Midbrain (tissue), 1 donor: ENCODE data around the gene MCF2L2.

ENCODE experiments used
- DNase-seq: peaks from one replicate; lab custom pipeline; 2025; lab: John Stamatoyannopoulos, UW

MCF2L2 gene

GRCh38 chr3:183163563-183163962 lies 264.9 kb downstream of the MCF2L2 start:
- DNase-seq, result no peak

- no peak for DNase-seq
Measured at GRCh38 chr3:183161552-183162336, 266.7 kb downstream of the MCF2L2 start.

- no peak for DNase-seq
Measured at GRCh38 chr3:183160616-183161015, 267.8 kb downstream of the MCF2L2 start.

GRCh38 chr3:183159333-183159732 lies 269.1 kb downstream of the MCF2L2 start:
- no peak for DNase-seq

DNA sequence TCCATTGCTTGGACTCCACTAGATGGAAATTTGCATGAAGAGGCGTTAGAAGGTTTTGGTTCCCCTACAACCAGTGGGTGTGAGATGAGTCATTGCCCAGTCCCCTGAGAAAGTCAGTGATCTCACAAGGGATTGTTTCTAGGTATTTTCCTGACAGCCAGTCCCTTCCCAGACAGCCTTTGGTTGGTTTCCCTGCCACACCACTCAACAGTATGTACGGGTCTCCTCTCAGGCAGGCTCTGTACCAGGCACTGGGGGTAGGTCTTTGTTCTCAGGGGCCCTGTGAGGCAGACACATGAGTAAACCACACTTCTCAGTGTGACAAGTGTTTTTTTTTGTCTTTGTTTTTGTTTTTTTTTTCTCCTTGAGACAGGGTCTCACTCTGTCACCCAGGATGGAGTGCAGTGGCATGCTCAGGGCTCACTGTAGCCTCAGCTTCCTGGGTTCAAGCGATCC lies 269.8 kb downstream of the MCF2L2 start:
- DNase-seq, result no peak

GRCh38 chr3:183158113-183158512 lies 270.3 kb downstream of the MCF2L2 start:
- no peak for DNase-seq

GRCh38 chr3:183156266-183156665 lies 272.2 kb downstream of the MCF2L2 start:
- no peak for DNase-seq

DNA sequence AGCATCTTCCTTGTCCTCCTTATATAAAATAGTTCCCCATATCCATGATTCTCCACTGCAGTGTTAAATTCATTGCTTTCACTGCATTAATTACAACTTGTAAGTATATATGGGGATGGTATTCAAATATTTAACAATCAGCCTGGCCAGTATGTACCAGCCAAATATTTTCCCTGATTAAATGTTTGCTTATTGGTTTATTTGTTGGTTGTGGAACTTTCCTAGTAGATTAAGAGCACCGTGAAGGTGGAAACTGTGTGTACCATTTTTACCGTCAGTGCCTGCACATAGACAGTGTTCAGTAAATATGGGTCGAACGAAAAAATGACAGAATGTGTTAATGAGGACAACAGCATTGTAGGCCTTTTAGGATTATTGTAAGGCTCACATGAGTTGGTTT lies 272.9 kb downstream of the MCF2L2 start:
- DNase-seq, result no peak

DNA sequence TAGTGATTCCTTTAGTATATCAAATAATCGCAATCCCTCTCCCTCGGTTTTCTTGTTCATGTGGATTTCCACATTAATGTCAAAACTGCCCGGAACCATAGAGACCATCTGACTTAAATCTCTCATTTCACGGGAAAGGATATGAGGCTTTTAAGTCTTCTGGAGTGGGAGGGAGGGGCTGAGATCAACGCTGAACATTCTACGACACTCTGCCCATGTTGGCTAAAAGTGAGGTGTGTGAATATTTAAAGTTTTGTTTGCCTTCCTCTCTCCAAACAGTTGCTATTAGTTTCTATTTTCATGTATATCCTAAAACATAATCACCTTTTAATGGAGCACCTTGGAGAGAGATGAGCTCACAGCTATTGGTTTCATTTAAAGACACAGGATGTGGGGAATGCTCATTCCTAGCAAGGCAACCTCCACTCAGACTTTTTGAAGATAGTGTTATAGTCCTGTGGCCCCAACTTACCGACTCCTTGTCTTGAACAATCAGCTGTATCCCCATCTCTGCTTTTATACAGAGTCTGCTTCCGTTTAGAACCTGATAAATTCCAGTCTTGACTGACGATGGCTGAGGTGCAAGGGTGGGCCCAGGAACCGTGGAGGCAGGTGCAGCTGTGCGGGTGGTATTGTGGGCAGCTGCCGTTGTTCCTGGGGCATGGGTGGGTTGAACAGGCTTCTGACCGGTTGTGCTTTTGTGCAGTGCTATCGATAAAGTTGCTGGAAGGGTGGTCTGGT lies 275.0 kb downstream of the MCF2L2 start:
- DNase-seq, result no peak

DNA sequence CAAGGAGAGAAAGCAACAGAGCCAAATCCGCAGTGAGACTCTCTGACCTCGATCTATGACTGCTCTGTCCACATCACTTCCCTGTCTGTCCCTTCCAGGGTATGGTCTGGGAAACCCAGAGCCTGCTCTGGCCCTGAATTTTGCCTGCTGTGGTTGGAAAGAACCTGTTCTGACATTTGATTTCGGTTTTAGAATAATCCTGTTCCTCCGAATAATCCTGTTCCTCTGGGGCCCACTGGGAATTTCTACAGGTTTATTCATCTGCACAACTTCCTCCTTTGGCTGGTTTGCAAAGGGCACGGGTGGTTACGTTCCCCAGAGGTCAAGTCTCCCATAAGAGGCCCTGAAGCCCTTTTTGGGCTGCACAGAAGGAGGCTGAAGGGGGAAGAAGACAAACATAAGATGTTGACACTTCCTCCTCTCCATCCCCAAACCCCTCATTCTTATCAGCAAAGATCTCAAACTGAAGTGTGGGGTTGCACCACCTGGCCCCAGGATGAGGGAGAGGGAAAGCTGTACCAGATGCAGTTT lies 276.5 kb downstream of the MCF2L2 start:
- DNase-seq, result no peak

DNA sequence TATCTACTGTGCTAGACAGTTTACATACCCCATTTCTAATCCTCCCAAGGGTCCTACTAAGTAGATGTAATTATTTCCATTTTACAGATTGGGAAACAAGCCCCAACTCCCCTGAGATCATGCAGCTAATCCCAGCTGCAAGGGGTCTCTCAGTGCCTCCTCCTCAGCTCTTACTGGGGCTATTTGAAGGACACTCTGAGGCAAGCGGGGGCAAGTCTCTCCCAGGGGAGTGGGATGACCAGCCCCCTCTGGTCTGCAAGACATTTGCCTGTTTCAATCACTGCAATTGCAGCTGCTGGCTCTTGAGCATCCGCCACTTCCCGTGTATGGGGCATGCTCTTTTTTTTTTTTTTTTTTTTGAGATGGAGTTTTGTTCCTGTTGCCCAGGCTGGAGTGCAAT lies 277.3 kb downstream of the MCF2L2 start:
- DNase-seq, result no peak

DNA sequence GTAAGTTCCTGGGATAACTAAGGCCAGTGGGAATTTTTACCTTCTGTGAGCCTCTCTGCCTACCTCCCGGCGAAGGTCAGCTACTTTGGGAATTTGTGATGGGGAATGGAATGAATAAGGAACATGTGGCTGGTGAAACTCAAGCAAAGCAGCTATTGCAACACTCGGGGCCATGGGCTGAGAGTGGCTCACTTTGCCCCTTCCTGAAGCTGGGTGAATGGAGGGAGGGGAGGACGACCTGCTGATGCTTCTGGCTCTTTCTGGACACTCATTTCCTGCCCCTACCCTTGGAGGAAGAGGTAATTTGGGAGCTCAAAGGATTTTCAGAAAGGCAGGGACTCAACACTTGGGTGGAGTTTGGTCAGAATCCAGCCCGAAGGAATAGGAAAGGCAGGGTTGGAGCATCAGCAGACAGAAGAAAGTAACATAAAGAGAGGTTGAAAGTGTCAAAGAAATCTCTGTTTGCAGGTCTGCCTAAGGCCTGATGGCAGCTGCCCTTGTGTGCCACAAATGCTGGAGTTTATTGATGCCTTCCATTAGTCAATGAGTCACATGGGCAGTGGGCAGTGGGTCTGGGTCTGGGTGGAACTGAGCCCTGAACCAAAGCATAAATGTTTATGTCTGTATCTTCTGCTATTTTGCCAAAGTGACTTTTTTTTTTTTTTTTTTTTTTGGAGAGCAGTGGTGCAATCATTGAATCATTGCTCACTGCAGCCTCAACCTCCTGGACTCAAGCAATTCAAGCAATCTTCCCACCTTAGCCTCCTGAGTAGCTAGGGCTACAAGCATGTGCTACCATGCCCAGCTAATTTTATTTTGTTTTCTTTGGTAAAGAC lies 278.3 kb downstream of the MCF2L2 start:
- no peak for DNase-seq

DNA sequence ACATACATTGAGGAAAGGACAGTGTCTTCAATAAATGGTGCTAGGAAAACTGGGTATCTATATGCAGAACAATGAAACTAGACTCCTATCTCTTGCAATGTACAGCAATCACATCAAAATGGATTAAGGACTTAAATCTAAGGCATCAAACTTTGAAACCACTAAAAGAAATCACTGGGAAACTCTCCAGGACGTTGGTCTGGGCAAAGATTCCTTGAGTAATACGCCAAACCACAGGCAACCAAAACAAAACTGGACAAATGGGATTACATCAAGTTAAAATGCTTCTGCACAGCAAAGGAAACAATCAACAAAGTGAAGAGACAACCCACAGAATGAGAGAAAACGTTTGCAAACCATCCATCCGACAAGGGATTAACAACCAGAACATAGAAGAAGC lies 280.4 kb downstream of the MCF2L2 start:
- no peak for DNase-seq

DNA sequence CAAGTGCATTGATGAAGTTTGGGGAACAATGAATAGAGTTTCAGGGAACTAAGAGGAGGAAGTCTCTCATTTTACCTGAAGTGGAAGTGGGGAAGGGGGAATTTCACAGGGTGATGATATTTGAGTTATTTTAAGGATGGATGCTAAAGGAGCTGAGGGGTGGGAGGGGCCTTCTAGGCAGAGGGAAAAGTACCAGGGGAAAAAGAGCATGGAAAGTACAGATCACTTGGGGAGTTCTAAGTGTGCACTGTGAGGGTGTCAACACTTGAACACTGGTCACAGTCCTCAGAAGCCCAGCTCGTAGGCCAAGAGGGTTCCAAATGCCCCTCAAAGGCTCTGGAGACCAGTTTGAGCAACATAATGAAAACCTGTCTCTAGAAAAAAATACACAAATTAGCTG lies 284.1 kb downstream of the MCF2L2 start:
- DNase-seq, result no peak

- DNase-seq, result no peak
Measured at GRCh38 chr3:183142199-183142598, 286.2 kb downstream of the MCF2L2 start.

DNA sequence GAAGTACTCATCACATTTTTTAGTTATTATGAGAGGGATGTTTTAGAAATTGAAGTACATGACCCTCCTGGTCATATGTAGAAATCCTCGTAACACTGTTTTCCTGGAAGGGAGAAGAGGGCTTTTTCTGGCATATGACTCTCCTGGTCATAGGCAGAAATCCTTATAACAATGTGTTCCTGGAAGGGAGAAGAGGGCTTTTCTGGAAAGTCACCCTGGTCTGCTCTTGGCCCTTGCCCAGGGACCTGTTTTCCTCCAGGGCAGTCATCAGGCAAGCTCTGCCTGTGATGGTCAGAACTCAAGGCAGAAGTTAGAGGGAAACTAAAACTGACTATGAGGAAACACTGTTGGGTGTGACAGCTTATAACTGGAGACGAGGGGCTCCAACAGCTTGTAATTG lies 293.6 kb downstream of the MCF2L2 start:
- DNase-seq, result no peak

DNA sequence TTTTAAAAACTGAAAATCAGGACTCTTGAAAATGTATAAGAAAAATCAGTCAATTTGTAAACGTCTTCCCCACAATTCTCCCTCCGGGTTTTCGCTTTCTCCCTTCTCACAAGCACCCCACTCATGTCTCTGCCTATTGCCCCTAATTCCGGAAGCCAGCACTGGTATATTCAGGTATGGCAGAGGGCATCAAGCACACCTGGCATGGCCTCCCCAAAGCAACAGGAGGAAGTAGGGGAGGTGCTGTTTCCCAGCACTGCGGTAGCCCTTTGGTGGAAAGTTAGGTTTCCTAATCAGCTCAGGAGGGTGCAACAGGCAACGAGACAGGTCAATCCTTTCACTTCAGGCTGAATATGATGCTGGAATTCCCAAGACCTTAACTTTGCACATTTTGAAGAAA lies 296.0 kb downstream of the MCF2L2 start:
- DNase-seq, result no peak

DNA sequence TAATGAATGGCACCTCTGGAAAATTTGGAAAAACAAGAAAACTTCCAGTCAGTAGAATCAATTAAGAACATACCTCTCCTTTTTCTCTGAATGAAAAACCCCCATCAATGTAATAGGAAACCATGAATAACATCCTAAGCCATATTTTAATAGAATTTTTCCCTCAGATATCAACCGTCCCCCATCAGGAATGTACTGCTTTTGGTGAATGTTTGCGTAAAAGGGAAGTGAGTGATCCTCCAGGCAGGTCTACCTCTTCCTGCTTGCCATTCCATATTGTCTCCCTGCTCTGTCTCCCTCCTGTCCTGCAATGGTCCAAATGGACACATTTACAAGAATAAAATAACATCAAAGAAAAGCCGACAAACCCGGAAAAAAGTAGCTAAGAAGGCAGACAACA lies 296.7 kb downstream of the MCF2L2 start:
- no peak for DNase-seq

DNA sequence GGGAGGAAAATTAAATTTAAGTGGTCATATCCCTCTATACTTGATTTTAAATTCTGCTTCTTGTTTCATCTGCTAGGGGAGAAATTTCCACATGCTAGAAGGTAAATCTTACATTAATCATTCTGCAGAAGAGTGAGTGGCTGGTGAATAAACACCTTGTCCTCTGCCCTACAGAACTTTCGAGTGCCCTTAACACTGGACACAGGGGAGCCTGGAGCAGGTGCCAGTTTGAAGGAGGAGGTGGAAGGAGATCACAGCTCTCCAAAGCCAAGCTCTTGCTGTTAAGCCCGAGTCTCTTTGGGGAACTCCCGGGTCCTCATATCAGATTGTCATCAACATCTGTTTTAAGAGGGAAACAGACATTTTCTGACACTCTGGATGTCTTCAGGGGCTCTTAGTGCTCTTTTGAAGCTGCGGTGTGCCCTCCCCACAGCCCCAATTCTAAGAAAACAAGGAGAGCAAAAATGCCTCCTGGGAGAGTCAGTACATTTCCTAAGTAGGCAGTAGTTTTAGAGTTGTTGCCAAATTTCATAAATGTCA lies 297.2 kb downstream of the MCF2L2 start:
- no peak for DNase-seq

GRCh38 chr3:183129243-183129642 lies 299.2 kb downstream of the MCF2L2 start:
- no peak for DNase-seq

DNA sequence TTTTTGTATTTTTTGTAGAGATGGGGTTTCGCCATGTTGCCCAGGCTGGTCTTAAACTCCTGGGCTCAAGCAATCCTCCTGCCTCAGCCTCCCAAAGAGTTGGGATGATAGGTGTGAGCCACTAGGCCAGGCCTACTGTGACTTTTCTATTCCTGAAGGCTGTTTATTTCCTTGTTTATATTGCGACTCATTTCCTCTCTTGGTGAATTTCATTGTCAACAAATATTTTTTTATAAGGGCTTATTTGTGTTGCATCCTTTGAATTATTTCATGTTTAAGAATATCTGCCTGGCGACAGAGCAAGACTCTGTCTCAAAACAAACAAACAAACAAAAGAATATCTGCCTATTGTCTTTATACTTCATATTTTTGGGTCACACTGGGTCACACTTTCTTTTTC lies 299.7 kb downstream of the MCF2L2 start:
- DNase-seq, result no peak
